Measurements from ENCODE around the gene PTPRF.

DNA sequence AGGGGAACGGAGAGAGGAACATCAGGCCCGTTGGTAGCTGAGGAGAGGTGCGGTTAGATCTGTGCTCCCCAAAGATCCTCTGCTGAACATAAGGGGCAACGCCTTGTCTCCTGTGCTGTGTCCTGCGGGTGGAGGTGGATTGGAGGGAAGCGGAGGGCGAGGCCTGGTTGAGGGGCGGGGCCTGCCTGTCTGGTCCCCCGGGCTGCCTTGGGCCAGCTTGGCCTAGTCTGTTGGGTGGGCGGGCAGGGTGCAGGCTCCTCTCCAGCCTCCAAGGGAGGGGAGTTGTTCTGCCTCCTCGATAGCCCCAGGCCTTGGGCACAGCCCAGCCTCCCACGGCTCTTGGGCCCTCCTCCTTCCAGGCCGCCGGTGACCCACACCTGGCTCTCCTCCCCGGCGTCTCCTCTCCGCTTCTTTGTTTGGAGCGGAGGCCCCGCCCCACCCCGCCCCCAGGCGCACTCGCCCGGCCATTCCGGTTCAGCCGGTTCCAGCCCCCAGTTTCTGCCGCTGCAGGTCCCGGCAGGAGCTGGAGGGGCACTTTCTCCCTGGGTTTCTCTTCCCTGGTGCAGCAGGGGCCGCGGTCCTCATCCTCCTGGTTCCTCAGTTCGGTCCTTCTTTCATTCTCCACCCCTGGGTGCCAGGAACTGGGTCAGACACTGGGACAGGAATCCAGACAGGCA is 19.4 kb downstream of the PTPRF start:
- TF ChIP-seq, protein P1, sequence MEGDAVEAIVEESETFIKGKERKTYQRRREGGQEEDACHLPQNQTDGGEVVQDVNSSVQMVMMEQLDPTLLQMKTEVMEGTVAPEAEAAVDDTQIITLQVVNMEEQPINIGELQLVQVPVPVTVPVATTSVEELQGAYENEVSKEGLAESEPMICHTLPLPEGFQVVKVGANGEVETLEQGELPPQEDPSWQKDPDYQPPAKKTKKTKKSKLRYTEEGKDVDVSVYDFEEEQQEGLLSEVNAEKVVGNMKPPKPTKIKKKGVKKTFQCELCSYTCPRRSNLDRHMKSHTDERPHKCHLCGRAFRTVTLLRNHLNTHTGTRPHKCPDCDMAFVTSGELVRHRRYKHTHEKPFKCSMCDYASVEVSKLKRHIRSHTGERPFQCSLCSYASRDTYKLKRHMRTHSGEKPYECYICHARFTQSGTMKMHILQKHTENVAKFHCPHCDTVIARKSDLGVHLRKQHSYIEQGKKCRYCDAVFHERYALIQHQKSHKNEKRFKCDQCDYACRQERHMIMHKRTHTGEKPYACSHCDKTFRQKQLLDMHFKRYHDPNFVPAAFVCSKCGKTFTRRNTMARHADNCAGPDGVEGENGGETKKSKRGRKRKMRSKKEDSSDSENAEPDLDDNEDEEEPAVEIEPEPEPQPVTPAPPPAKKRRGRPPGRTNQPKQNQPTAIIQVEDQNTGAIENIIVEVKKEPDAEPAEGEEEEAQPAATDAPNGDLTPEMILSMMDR (IDR thresholded peaks at IDR 0.05), result no peak
- no peak for TF ChIP-seq EZH2 (IDR thresholded peaks at IDR 0.05)
